GM12864 (cell line): ENCODE measurements around the gene C10orf95.

Experiments used
- DNase-seq: peaks from one replicate; pipeline ENCODE4 v3.0.0-alpha.2; 2011; ENCODE audit warnings: low read depth
- H3K4me3 ChIP-seq: 2 replicates; pipeline ENCODE4 v1.5.1; 2011; ENCODE audit warnings: mild to moderate bottlenecking, low read depth, low read length, control low read depth
- TF ChIP-seq, protein P1 (sequence below): IDR thresholded peaks from 2 replicates; pipeline ENCODE4 v1.5.1; 2011; ENCODE audit warnings: low read depth, mild to moderate bottlenecking, moderate library complexity, low read length, control low read depth, inconsistent platforms; ENCODE audit errors: missing control alignments

The C10orf95 gene

DNA sequence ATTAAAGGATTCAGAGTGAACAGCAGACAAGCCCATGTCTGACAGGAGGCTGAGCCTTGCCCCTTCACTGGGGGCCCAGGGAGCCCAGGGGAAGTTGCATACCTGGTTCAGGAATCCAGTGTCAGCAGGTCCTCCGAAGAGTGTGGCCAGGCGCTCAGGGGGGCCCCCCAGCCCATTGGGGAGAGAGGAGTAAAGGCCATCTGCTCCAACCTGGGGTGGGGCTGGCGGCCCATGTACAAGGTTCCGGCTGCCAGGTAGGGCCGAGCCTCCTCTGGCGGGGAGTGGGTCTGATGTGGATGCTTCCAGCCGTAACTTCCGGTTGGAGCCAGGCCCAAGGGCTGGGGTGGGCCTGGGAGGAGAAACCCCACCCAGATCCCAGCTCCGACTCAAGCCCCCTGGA is 35.1 kb downstream of the C10orf95 start:
- TF ChIP-seq, protein P1, sequence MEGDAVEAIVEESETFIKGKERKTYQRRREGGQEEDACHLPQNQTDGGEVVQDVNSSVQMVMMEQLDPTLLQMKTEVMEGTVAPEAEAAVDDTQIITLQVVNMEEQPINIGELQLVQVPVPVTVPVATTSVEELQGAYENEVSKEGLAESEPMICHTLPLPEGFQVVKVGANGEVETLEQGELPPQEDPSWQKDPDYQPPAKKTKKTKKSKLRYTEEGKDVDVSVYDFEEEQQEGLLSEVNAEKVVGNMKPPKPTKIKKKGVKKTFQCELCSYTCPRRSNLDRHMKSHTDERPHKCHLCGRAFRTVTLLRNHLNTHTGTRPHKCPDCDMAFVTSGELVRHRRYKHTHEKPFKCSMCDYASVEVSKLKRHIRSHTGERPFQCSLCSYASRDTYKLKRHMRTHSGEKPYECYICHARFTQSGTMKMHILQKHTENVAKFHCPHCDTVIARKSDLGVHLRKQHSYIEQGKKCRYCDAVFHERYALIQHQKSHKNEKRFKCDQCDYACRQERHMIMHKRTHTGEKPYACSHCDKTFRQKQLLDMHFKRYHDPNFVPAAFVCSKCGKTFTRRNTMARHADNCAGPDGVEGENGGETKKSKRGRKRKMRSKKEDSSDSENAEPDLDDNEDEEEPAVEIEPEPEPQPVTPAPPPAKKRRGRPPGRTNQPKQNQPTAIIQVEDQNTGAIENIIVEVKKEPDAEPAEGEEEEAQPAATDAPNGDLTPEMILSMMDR: no peak
- no peak overlapping the region for H3K4me3 ChIP-seq
- no peak for DNase-seq

DNA sequence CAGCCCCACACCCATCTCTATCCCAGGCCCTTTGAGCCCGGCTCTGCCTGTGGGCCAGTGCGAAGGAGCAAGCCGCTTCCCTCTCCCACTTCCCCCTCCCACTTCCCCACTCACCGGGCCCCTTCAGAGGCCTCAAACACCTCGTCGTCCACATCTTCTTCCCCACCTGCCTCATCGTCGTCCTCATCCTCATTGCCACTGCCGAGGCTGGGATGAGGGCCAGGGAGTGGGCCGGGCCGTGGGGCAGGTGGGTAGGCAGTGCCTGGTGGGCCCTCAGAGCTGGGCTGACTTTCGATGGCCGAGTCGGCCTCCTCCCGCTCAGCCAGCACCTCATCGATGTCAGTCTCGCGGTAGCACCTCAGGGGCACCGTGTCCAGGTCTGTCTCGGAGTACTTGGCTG is 36.6 kb downstream of the C10orf95 start:
- TF ChIP-seq, protein P1: no peak
- H3K4me3 ChIP-seq: no peak overlapping the region
- no peak for DNase-seq

DNA sequence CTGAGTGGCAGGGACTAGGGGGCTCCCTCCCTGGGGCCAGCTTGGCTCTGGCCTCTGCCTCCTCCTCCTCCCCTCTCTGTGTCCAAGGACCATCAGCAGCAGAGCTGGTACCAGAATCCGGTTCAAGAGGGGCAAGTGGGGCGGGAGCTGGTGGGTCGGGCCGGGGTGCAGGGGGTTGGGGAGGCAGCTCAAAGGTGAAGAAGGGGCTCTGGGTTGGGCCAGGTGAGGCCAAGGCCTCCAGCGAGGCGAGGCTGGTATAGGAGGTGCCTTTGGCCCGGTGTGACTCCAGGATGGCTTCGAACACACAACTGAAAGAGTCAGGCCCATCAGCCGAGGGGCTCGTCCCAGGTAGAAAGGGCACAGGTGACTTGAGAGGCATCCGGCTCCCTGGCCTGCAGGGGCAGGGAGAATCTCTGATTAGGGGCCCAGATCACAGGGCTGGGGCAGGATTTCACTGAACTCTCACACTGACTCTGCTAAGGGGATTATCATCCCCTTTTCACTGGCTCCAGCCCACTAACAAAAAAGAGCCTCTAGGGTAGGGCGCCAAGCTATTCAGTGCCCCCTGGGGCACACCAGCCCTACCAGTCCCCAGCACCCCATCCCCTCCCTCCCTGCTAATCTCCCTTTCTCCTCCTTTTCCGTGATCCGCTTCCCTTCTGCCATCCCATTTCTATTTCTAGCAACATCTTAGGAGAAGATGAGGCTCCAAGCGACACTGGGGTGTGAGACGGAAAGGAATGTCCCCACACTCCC is 37.4 kb downstream of the C10orf95 start:
- TF ChIP-seq, protein P1: no peak
- H3K4me3 ChIP-seq: no peak overlapping the region
- no peak for DNase-seq

DNA sequence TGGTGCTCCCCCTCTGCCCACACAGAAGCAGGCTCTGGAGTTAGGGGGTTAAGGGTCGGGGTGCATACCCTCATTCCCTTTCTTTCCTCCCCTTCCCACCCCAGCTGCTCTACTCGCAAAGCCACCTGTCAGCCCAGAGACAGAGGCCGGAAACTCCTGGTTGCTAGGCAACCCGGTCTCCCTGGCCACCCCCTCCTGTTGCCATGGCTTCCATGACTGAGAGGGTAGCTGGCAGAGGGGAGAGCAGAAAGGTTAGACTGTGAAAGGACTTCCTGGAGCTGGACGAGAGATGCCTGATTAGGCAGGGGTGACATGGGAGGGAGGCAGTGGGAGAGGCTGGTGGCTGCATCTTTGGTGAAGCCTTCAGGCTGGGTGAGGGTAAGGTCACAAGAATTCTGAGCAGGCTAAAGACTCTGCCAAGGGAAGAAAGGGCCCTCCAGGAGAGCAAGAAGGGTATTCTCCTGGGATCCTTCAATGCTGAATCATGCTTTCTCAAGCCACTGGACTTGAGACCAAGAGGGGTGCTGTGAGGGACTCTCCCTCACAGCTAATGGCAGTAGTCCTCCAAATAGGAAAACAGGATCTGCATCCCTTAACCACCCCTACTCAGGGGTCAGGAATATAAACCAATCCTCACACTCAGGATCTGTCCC is 38.2 kb downstream of the C10orf95 start:
- TF ChIP-seq, protein P1: no peak
- no peak overlapping the region for H3K4me3 ChIP-seq
- no peak for DNase-seq

DNA sequence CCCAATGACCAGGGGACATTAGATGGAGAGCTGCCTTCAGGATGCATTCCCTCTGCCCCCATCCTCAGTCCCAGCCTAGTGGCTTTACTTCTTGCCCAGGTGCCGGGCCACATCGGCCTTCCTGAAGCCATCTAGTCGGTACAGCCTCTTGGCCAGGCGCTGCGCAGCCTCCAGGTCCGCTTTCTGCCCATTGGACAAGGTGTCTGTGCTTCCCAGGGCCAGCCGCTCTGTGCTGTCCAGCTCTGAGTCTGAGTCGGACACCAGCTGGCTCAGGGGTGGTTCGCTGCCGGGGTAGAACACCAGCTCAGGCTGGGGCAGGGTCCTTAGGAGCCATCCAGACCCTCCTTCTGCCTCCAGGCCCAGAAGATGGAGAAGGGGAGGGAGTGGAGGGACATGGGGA is 39.0 kb downstream of the C10orf95 start:
- TF ChIP-seq, protein P1: no peak
- no peak overlapping the region for H3K4me3 ChIP-seq
- DNase-seq: no peak

DNA sequence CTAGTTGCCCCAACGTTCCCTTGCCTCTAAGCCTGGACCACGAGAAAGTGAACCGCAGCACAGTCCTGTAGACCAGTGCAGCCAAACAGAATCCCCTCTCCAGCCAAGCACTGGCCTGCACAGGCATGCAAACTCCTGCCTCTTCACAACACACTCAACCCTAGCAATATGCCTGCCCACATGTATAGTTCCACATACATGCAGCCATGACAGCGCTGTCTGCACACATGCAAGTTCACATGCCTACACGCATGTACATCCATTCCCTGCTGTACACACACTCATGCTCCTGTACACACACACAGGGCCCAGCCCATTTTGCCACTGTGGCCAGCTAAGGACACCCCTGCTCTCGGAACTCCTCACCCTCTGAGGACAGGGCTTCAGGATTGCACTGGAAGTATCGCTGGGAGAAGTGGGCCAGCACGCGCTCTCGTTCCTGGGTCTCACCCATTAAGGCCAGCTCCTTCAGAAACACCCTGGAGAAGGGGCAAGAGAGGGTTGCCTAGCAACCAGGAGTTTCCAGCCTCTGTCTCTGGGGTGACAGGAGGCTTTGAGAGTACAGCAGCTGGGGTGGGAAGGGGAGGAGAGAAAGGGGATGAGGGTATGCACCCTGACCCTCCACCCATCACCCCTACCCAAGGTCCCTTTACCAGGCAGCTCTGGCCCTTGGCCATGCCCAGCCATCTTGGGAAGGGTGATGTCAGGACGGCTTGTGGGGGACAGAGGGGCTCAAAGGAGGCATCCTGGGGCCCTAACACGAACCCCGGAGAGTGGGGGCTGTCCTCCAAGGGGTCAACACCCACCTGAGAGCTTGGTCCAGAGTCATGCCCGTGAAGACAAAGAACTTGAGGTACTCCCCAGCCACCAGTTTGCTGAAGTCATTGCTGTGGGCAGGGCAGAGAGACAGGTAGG is 39.7 kb downstream of the C10orf95 start:
- no peak for DNase-seq
- no peak overlapping the region for H3K4me3 ChIP-seq
- TF ChIP-seq, protein P1: no peak
